KMS-11 (cell line): ENCODE measurements around the gene SCNM1.
A peak's percentile ranks its signal among the peaks of the same experiment; 100 is the strongest.
"Not testable (repeated sequence)": the region's sequence is repeated elsewhere in the genome, so short reads cannot be mapped to it uniquely, and the experiment has no call there.

ENCODE experiments used
- H2AFZ ChIP-seq: fragments of 200-600 bp; sonication (generic); 2 replicates; pipeline ENCODE4 v1.6.1; 2016; ENCODE audit warnings: antibody characterized with exemption, mixed run types, low read depth
- H3K27ac ChIP-seq: fragments of 200-600 bp; sonication (generic); 2 replicates; pipeline ENCODE4 v1.6.1; 2016; ENCODE audit warnings: mild to moderate bottlenecking, mixed run types
- H3K27me3 ChIP-seq: fragments of 200-600 bp; sonication (generic); 2 replicates; pipeline ENCODE4 v1.6.1; 2017; ENCODE audit warnings: mild to moderate bottlenecking, low read depth, mixed run types, moderate library complexity; ENCODE audit not compliant: insufficient read depth
- H3K36me3 ChIP-seq: fragments of 200-600 bp; sonication (generic); 2 replicates; pipeline ENCODE4 v1.6.1; 2017; ENCODE audit warnings: mild to moderate bottlenecking, mixed run types; ENCODE audit not compliant: insufficient read depth
- H3K4me1 ChIP-seq: fragments of 200-600 bp; sonication (generic); 2 replicates; pipeline ENCODE4 v1.6.1; 2016; ENCODE audit warnings: mild to moderate bottlenecking, low read depth, mixed run types; ENCODE audit not compliant: poor library complexity, severe bottlenecking
- H3K4me2 ChIP-seq: fragments of 200-600 bp; sonication (generic); 2 replicates; pipeline ENCODE4 v1.7.0; 2016; ENCODE audit warnings: mild to moderate bottlenecking, mixed run types
- H3K4me3 ChIP-seq: fragments of 200-600 bp; sonication (generic); IDR thresholded peaks from 2 replicates; pipeline ENCODE4 v1.6.1; 2017; ENCODE audit warnings: low read depth, low read length, mixed read lengths; ENCODE audit not compliant: insufficient read depth
- H3K79me2 ChIP-seq: fragments of 200-600 bp; sonication (generic); 2 replicates; pipeline ENCODE4 v1.6.1; 2016; ENCODE audit warnings: low read depth, mixed run types; ENCODE audit not compliant: insufficient read depth
- H3K9ac ChIP-seq: fragments of 200-600 bp; sonication (generic); 2 replicates; pipeline ENCODE4 v1.6.1; 2016; ENCODE audit warnings: mild to moderate bottlenecking, mixed run types
- H4K20me1 ChIP-seq: fragments of 200-600 bp; sonication (generic); 2 replicates; pipeline ENCODE4 v1.6.1; 2016; ENCODE audit warnings: mild to moderate bottlenecking, mixed run types; ENCODE audit not compliant: insufficient read depth
- TF ChIP-seq, protein P1 (sequence below): fragments of 200-600 bp; sonication (generic); conservative IDR thresholded peaks from 2 replicates; pipeline ENCODE4 v1.6.1; 2017; ENCODE audit warnings: low read depth, mild to moderate bottlenecking, antibody characterized with exemption, low read length, moderate library complexity, mixed read lengths

The SCNM1 gene

DNA sequence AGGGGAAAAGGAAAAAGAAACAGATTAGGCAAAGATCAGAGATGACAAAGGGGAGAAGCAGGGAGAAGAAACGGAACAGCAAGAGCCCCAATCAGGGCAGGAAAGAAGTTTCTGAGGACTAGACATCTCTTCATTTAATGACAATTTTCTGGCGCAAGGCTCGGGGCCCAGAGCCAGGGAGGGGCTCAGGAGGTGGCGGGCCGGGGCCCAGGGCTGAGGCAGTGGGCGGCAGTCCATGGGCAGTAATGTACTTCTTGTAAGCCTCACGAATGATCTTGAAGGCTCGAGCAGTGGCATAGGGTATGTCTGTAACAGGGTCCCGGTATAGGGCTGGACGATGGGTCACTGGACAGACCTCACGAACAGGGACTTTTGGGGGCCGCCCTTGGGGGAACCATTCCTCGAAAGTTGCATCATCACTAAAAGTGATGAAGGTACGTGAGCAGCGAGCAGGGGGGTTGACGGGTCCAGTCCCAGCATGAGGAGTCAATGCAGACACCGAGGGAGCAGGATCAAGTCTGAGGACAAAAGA is 10.6 kb downstream of the SCNM1 start:
- H3K27ac ChIP-seq: no peak overlapping the region
- no peaks in the 10 kb centered on the region for H3K79me2 ChIP-seq
- H3K9ac ChIP-seq: no peak overlapping the region
- TF ChIP-seq, protein P1, sequence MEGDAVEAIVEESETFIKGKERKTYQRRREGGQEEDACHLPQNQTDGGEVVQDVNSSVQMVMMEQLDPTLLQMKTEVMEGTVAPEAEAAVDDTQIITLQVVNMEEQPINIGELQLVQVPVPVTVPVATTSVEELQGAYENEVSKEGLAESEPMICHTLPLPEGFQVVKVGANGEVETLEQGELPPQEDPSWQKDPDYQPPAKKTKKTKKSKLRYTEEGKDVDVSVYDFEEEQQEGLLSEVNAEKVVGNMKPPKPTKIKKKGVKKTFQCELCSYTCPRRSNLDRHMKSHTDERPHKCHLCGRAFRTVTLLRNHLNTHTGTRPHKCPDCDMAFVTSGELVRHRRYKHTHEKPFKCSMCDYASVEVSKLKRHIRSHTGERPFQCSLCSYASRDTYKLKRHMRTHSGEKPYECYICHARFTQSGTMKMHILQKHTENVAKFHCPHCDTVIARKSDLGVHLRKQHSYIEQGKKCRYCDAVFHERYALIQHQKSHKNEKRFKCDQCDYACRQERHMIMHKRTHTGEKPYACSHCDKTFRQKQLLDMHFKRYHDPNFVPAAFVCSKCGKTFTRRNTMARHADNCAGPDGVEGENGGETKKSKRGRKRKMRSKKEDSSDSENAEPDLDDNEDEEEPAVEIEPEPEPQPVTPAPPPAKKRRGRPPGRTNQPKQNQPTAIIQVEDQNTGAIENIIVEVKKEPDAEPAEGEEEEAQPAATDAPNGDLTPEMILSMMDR: no peak
- H3K27me3 ChIP-seq: no peaks in the 10 kb centered on the region
- peaks cover 9% of the 10 kb centered on the region; the same call in 1 of the 2 replicates for H3K36me3 ChIP-seq
- H2AFZ ChIP-seq: no peak overlapping the region
- H3K4me2 ChIP-seq: no peak overlapping the region
- H4K20me1 ChIP-seq: no peaks in the 10 kb centered on the region
- H3K4me1 ChIP-seq: no peaks in the 10 kb centered on the region
- H3K4me3 ChIP-seq: no peak overlapping the region

GRCh38 chr1:151184211-151184610 is 18.3 kb downstream of the SCNM1 start:
- Histone ChIP-seq H2AFZ (no peak overlapping the region), H3K27me3 (no peaks in the 10 kb centered on the region), H4K20me1 (no peaks in the 10 kb centered on the region), H3K79me2 (peaks cover 23% of the 10 kb centered on the region), H3K4me3 (no peak overlapping the region), H3K4me2 (no peak overlapping the region), H3K9ac (no peak overlapping the region), H3K4me1 (peaks cover 11% of the 10 kb centered on the region), H3K27ac (no peak overlapping the region), H3K36me3 (peaks cover 23% of the 10 kb centered on the region; the same call in 1 of the 2 replicates)
- TF ChIP-seq, protein P1: no peak

DNA sequence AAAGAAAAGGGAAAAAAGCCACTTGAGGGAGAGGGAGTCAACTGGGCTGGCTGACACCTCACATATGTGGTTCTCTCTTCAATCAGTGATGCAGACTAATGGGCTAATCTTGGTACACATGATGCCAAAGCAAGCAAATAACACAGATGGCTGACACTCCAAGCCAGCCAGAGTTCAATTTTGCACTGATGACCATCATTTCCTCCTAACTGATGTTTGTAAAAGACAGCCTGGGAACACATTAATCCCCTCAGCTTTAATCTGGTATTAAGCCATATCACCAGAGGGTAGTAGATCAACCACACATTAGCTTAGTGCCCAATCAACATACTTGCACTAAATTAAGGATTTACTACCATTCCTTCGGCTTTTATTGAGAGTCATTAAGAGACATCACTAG is 21.3 kb downstream of the SCNM1 start:
- Histone ChIP-seq H3K4me3 (no peak overlapping the region), H3K4me1 (peaks cover 18% of the 10 kb centered on the region), H3K27ac (no peak overlapping the region), H3K36me3 (peaks cover 22% of the 10 kb centered on the region; the same call in 1 of the 2 replicates), H2AFZ (no peak overlapping the region), H3K9ac (no peak overlapping the region), H4K20me1 (no peaks in the 10 kb centered on the region), H3K27me3 (no peaks in the 10 kb centered on the region), H3K4me2 (no peak overlapping the region), H3K79me2 (peaks cover 31% of the 10 kb centered on the region)
- TF ChIP-seq, protein P1: no peak

DNA sequence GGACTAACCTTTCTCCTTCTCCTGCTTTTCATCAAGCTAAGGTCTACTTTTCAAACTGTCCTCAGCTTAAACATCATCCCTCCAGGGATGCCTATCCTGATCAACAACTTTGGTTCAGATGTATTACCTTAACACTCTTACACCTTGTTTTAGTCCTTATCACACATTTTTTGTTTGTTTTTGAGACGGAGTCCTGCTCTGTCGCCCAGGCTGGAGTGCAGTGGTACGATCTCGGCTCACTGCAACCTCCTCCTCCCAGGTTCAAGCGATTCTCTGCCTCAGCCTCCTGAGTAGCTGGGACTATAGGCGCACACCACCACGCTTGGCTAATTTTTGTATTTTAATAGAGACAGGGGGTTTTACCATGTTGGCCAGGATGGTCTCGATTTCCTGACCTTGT is 22.7 kb downstream of the SCNM1 start:
- Histone ChIP-seq H3K4me2 (peak overlapping the region; percentile 92), H3K4me1 (peaks cover 18% of the 10 kb centered on the region), H3K79me2 (peaks cover 31% of the 10 kb centered on the region), H3K36me3 (peaks cover 10% of the 10 kb centered on the region; the same call in 1 of the 2 replicates), H3K9ac (peak overlapping the region; percentile 74; the same call in 1 of the 2 replicates), H3K27me3 (peaks cover 11% of the 10 kb centered on the region; the same call in 1 of the 2 replicates)
- H4K20me1 ChIP-seq, H2AFZ ChIP-seq, H3K27ac ChIP-seq, H3K4me3 ChIP-seq: not testable (repeated sequence)
